GM23338 (cell line): ENCODE results near the gene ZSWIM9. TPM values are rescaled to one million over a fixed set of nuclear protein-coding genes. Genes with fewer than 3 reads are reported as not detected.

ENCODE experiments used
- ATAC-seq: fragments of 200-7000 bp; cut with Tn5 transposase; 3 replicates; pipeline ENCODE4 v1.9.1; 2020
- DNase-seq: peaks from one replicate; pipeline ENCODE4 v3.0.0-alpha.2; 2015; ENCODE audit warnings: low spot score
- H2AFZ ChIP-seq: fragments of 200-600 bp; sonication (generic); 2 replicates; pipeline ENCODE4 v1.8.0; 2016; ENCODE audit warnings: antibody characterized with exemption, mild to moderate bottlenecking, moderate library complexity
- H3F3A ChIP-seq: fragments of 200-600 bp; sonication (generic); replicated peaks from 2 replicates; pipeline ENCODE4 v1.8.0; 2017; ENCODE audit warnings: antibody characterized with exemption, mixed run types, low read depth
- H3K27ac ChIP-seq: fragments of 200-600 bp; sonication (generic); 2 replicates; pipeline ENCODE4 v1.6.1; 2016; ENCODE audit warnings: low read depth
- H3K27me3 ChIP-seq: fragments of 200-600 bp; sonication (generic); 2 replicates; pipeline ENCODE4 v1.8.0; 2016; ENCODE audit warnings: mild to moderate bottlenecking, mixed run types, moderate library complexity; ENCODE audit not compliant: insufficient read depth
- H3K36me3 ChIP-seq: fragments of 200-600 bp; sonication (generic); 2 replicates; pipeline ENCODE4 v1.8.0; 2016; ENCODE audit warnings: mild to moderate bottlenecking; ENCODE audit not compliant: insufficient read depth
- H3K4me1 ChIP-seq: fragments of 200-600 bp; sonication (generic); 2 replicates; pipeline ENCODE4 v1.8.0; 2016; ENCODE audit warnings: mild to moderate bottlenecking, moderate library complexity; ENCODE audit not compliant: insufficient read depth
- H3K4me2 ChIP-seq: fragments of 200-600 bp; sonication (generic); 2 replicates; pipeline ENCODE4 v1.7.1; 2017; ENCODE audit warnings: mixed run types
- H3K4me3 ChIP-seq: fragments of 200-600 bp; sonication (generic); 2 replicates; pipeline ENCODE4 v1.6.1; 2016; ENCODE audit warnings: mixed run types
- H3K79me2 ChIP-seq: fragments of 200-600 bp; sonication (generic); replicated peaks from 2 replicates; pipeline ENCODE4 v1.8.0; 2017; ENCODE audit warnings: mild to moderate bottlenecking; ENCODE audit not compliant: insufficient read depth
- H3K9me2 ChIP-seq: fragments of 200-600 bp; sonication (generic); 2 replicates; pipeline ENCODE4 v1.8.0; 2017; ENCODE audit not compliant: insufficient read depth
- H4K20me1 ChIP-seq: fragments of 200-600 bp; sonication (generic); replicated peaks from 2 replicates; pipeline ENCODE4 v1.8.0; 2017; ENCODE audit warnings: mild to moderate bottlenecking; ENCODE audit not compliant: insufficient read depth
- H3K27ac Mint-ChIP-seq: 2 replicates; pipeline ENCODE4 v1.8.0; 2020; ENCODE audit warnings: inconsistent platforms, mild to moderate bottlenecking, moderate library complexity, mixed read lengths
- H3K27me3 Mint-ChIP-seq: 3 replicates; pipeline ENCODE4 v1.8.0; 2022; ENCODE audit warnings: low read depth, mild to moderate bottlenecking, moderate library complexity, mixed read lengths, inconsistent platforms; ENCODE audit not compliant: insufficient read depth, poor library complexity
- H3K36me3 Mint-ChIP-seq: 3 replicates; pipeline ENCODE4 v1.8.0; 2021; ENCODE audit warnings: low read depth, mild to moderate bottlenecking, inconsistent platforms, moderate library complexity, mixed read lengths
- H3K4me1 Mint-ChIP-seq: 3 replicates; pipeline ENCODE4 v1.8.0; 2020; ENCODE audit warnings: mild to moderate bottlenecking, inconsistent platforms, mixed read lengths
- H3K4me3 Mint-ChIP-seq: 3 replicates; pipeline ENCODE4 v1.8.0; 2021; ENCODE audit warnings: moderate library complexity, mild to moderate bottlenecking, inconsistent platforms, mixed read lengths
- H3K9me3 Mint-ChIP-seq: 3 replicates; pipeline ENCODE4 v1.8.0; 2020; ENCODE audit warnings: moderate library complexity, mild to moderate bottlenecking, inconsistent platforms, mixed read lengths
- EZH2 ChIP-seq: fragments of 200-600 bp; sonication (generic); IDR thresholded peaks from one replicate; pipeline ENCODE4 v1.8.0; 2017; ENCODE audit warnings: antibody characterized with exemption, mild to moderate bottlenecking, low read depth; ENCODE audit not compliant: unreplicated experiment
- EZH2phosphoT487 ChIP-seq: fragments of 200-600 bp; sonication (generic); IDR thresholded peaks from one replicate; pipeline ENCODE4 v1.8.1; 2018; ENCODE audit warnings: antibody characterized with exemption; ENCODE audit not compliant: unreplicated experiment
- JUNB ChIP-seq: IDR thresholded peaks from one replicate; pipeline ENCODE4 v1.6.1; 2016; ENCODE audit warnings: antibody characterized with exemption; ENCODE audit not compliant: unreplicated experiment
- NANOG ChIP-seq: IDR thresholded peaks from 2 replicates; pipeline ENCODE4 v1.6.1; 2016; ENCODE audit warnings: antibody characterized with exemption, borderline replicate concordance
- POLR2AphosphoS5 ChIP-seq: IDR thresholded peaks from 2 replicates; pipeline ENCODE4 v1.6.1; 2016; ENCODE audit warnings: antibody characterized with exemption, low read depth
- STAT1 ChIP-seq: IDR thresholded peaks from one replicate; pipeline ENCODE4 v1.6.1; 2016; ENCODE audit warnings: antibody characterized with exemption; ENCODE audit not compliant: unreplicated experiment
- ZNF114 ChIP-seq: fragments of 250-450 bp; sonication (Bioruptor Pico); IDR thresholded peaks from 2 replicates; pipeline ENCODE4 v1.5.0; 2020; ENCODE audit warnings: mild to moderate bottlenecking, moderate library complexity
- ZNF331 ChIP-seq: fragments of 250-450 bp; sonication (Bioruptor Pico); IDR thresholded peaks from 2 replicates; pipeline ENCODE4 v1.5.0; 2020; ENCODE audit warnings: low read depth, mild to moderate bottlenecking, moderate library complexity
- polyA plus RNA-seq: library from polyadenylated mRNA; unstranded; fragments of >200 nt; fragmentation: Nextera tagmentation; extraction: Ambion mirVana; gene quantifications from 2 replicates; pipeline ENCODE4 v1.2.1, GENCODE V29; 2016
- total RNA-seq: library from RNA; depleted of rRNA; stranded (reverse); fragments of >200 nt; shearing (Covaris generic); gene quantifications from 2 replicates; pipeline ENCODE4 v1.2.3, GENCODE V29; 2014
- TF ChIP-seq, protein P1 (sequence below): IDR thresholded peaks from 2 replicates; pipeline ENCODE4 v1.6.1; 2016; ENCODE audit warnings: antibody characterized with exemption
- TF ChIP-seq, protein P2 (sequence below): fragments of 250-450 bp; sonication (Bioruptor Pico); IDR thresholded peaks from 2 replicates; pipeline ENCODE4 v1.5.0; 2020; ENCODE audit warnings: mild to moderate bottlenecking, moderate library complexity
- TF ChIP-seq, protein P3 (sequence below), 2 experiments: fragments of 200-600 bp in 1 of 2; sonication (generic) in 1 of 2; conservative IDR thresholded peaks; 2 replicates each; pipeline versions ENCODE4 v1.5.1 to v1.6.1; 2016 to 2017; ENCODE audit warnings: antibody characterized with exemption in 2 of 2, low read depth in 2 of 2, mild to moderate bottlenecking in 2 of 2, moderate library complexity in 1 of 2

The ZSWIM9 gene
- total and polyA plus RNA-seq, 2 experiments from 2014 or later = 2.9 to 9.1 TPM

DNA sequence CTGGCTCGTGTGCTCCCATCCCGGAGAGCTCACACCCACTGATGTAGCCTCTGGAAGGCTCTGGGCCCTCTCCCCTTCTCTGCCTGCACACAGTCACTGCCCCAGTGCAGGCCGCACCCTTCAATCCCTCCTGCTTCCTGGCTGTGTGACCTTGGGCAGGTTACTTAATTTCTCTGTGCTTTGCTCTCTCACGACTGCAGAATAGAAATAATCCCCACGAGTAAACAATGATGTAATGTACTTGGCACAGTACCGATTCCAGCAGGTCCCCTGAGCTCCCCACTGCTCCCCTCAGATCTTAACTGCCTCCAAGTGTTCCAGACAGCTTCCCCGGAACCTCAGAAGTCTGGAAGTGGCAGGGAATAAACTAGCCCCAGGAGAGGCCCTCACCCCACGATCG lies 16.5 kb upstream of the ZSWIM9 start (continued):
- TF ChIP-seq, protein P1, sequence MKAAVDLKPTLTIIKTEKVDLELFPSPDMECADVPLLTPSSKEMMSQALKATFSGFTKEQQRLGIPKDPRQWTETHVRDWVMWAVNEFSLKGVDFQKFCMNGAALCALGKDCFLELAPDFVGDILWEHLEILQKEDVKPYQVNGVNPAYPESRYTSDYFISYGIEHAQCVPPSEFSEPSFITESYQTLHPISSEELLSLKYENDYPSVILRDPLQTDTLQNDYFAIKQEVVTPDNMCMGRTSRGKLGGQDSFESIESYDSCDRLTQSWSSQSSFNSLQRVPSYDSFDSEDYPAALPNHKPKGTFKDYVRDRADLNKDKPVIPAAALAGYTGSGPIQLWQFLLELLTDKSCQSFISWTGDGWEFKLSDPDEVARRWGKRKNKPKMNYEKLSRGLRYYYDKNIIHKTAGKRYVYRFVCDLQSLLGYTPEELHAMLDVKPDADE = no peak
- TF ChIP-seq ZNF331 (no peak), EZH2phosphoT487 (no peak), EZH2 (no peak), POLR2AphosphoS5 (no peak)
- TF ChIP-seq, protein P2, sequence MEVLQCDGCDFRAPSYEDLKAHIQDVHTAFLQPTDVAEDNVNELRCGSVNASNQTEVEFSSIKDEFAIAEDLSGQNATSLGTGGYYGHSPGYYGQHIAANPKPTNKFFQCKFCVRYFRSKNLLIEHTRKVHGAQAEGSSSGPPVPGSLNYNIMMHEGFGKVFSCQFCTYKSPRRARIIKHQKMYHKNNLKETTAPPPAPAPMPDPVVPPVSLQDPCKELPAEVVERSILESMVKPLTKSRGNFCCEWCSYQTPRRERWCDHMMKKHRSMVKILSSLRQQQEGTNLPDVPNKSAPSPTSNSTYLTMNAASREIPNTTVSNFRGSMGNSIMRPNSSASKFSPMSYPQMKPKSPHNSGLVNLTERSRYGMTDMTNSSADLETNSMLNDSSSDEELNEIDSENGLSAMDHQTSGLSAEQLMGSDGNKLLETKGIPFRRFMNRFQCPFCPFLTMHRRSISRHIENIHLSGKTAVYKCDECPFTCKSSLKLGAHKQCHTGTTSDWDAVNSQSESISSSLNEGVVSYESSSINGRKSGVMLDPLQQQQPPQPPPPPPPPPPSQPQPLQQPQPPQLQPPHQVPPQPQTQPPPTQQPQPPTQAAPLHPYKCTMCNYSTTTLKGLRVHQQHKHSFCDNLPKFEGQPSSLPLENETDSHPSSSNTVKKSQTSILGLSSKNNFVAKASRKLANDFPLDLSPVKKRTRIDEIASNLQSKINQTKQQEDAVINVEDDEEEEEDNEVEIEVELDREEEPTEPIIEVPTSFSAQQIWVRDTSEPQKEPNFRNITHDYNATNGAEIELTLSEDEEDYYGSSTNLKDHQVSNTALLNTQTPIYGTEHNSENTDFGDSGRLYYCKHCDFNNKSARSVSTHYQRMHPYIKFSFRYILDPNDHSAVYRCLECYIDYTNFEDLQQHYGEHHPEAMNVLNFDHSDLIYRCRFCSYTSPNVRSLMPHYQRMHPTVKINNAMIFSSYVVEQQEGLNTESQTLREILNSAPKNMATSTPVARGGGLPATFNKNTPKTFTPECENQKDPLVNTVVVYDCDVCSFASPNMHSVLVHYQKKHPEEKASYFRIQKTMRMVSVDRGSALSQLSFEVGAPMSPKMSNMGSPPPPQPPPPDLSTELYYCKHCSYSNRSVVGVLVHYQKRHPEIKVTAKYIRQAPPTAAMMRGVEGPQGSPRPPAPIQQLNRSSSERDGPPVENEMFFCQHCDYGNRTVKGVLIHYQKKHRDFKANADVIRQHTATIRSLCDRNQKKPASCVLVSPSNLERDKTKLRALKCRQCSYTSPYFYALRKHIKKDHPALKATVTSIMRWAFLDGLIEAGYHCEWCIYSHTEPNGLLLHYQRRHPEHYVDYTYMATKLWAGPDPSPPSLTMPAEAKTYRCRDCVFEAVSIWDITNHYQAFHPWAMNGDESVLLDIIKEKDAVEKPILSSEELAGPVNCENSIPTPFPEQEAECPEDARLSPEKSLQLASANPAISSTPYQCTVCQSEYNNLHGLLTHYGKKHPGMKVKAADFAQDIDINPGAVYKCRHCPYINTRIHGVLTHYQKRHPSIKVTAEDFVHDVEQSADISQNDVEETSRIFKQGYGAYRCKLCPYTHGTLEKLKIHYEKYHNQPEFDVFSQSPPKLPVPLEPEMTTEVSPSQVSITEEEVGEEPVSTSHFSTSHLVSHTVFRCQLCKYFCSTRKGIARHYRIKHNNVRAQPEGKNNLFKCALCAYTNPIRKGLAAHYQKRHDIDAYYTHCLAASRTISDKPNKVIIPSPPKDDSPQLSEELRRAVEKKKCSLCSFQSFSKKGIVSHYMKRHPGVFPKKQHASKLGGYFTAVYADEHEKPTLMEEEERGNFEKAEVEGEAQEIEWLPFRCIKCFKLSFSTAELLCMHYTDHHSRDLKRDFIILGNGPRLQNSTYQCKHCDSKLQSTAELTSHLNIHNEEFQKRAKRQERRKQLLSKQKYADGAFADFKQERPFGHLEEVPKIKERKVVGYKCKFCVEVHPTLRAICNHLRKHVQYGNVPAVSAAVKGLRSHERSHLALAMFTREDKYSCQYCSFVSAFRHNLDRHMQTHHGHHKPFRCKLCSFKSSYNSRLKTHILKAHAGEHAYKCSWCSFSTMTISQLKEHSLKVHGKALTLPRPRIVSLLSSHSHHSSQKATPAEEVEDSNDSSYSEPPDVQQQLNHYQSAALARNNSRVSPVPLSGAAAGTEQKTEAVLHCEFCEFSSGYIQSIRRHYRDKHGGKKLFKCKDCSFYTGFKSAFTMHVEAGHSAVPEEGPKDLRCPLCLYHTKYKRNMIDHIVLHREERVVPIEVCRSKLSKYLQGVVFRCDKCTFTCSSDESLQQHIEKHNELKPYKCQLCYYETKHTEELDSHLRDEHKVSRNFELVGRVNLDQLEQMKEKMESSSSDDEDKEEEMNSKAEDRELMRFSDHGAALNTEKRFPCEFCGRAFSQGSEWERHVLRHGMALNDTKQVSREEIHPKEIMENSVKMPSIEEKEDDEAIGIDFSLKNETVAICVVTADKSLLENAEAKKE (CRISPR knock-in tag) = no peak

DNA sequence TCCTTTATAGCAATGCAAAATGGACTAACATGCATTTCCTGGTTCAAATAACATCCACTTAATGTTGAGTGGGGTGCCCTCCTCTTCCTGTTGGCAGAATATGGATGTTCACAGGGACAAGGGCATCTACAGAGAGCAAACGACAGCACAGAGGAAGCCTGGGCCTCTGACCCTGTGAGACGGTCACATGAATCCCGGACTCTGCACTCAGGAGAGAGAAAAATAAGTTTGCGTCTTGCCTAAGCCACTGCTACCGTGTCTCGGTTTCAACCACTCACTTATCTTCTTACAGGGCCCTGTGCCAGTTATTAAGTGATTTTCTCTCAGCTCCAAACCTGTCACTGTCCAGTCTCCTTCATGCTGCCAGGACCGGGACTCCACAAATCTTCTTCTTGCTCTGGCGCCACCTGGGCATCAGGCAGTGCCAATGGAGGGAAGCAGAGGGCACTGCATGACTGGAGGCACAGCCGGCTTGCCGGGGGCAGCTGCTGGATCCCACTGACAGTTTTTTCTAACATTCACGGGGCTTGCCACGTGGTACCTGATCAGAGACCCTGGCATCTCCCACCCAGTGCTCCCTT lies 12.2 kb upstream of the ZSWIM9 start:
- Histone ChIP-seq H3K4me1 (no peaks in the 10 kb centered on the region), H3K9me2 (no peaks in the 10 kb centered on the region), H3F3A (no peaks in the 10 kb centered on the region), H3K4me3 (no peak overlapping the region), H3K27ac (no peak overlapping the region), H2AFZ (no peak overlapping the region), H4K20me1 (peaks cover 4% of the 10 kb centered on the region; the same call in 1 of the 2 replicates), H3K27me3 (no peaks in the 10 kb centered on the region), H3K4me2 (no peak overlapping the region), H3K79me2 (no peaks in the 10 kb centered on the region), H3K36me3 (peaks cover 8% of the 10 kb centered on the region; the same call in 1 of the 2 replicates)
- H3K9me3 Mint-ChIP-seq = no peaks in the 10 kb centered on the region
- no peaks in the 10 kb centered on the region for H3K4me1 Mint-ChIP-seq
- H3K27me3 Mint-ChIP-seq = peaks cover 11% of the 10 kb centered on the region
- H3K36me3 Mint-ChIP-seq = peaks cover 82% of the 10 kb centered on the region
- H3K4me3 Mint-ChIP-seq = no peak overlapping the region
- DNase-seq (no peak), ATAC-seq (no peak)
- H3K27ac Mint-ChIP-seq = no peak overlapping the region
- TF ChIP-seq ZNF114 = no peak
- TF ChIP-seq JUNB = no peak
- TF ChIP-seq, protein P1 = no peak
- no peak for TF ChIP-seq STAT1
- TF ChIP-seq, protein P3, sequence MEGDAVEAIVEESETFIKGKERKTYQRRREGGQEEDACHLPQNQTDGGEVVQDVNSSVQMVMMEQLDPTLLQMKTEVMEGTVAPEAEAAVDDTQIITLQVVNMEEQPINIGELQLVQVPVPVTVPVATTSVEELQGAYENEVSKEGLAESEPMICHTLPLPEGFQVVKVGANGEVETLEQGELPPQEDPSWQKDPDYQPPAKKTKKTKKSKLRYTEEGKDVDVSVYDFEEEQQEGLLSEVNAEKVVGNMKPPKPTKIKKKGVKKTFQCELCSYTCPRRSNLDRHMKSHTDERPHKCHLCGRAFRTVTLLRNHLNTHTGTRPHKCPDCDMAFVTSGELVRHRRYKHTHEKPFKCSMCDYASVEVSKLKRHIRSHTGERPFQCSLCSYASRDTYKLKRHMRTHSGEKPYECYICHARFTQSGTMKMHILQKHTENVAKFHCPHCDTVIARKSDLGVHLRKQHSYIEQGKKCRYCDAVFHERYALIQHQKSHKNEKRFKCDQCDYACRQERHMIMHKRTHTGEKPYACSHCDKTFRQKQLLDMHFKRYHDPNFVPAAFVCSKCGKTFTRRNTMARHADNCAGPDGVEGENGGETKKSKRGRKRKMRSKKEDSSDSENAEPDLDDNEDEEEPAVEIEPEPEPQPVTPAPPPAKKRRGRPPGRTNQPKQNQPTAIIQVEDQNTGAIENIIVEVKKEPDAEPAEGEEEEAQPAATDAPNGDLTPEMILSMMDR (conservative IDR thresholded peaks at IDR 0.05; ENCODE audit: low read depth in 2 of 2) = no peak
- TF ChIP-seq NANOG = no peak
